Fibroblast of lung (primary cell): ENCODE results near the gene SUGCT. TPM values are rescaled to one million over a fixed set of nuclear protein-coding genes. Genes with fewer than 3 reads are reported as not detected.

ENCODE experiments used
- DNase-seq, 2 donors: peaks; one replicate each; pipeline versions ENCODE4 v3.0.0 to v3.0.0-alpha.2; 2010; ENCODE audit warnings: low read depth in 2 of 2
- H2AFZ ChIP-seq: 2 replicates; pipeline ENCODE4 v1.5.1; 2012; ENCODE audit warnings: low read length, control low read depth, inconsistent platforms
- H3K27ac ChIP-seq: 2 replicates; pipeline ENCODE4 v1.5.1; 2011; ENCODE audit warnings: low read length, control low read depth; ENCODE audit not compliant: insufficient read depth
- H3K27me3 ChIP-seq: 2 replicates; pipeline ENCODE4 v1.5.1; 2011; ENCODE audit warnings: mild to moderate bottlenecking, low read length; ENCODE audit not compliant: control insufficient read depth, insufficient read depth
- H3K36me3 ChIP-seq: 2 replicates; pipeline ENCODE4 v1.5.1; 2011; ENCODE audit warnings: low read length; ENCODE audit not compliant: control insufficient read depth, insufficient read depth
- H3K4me1 ChIP-seq: 2 replicates; pipeline ENCODE4 v1.5.1; 2011; ENCODE audit warnings: low read length; ENCODE audit not compliant: control insufficient read depth, insufficient read depth; ENCODE audit errors: extremely low read depth
- H3K4me2 ChIP-seq: 2 replicates; pipeline ENCODE4 v1.5.1; 2011; ENCODE audit warnings: low read length, control low read depth; ENCODE audit not compliant: insufficient read depth; ENCODE audit errors: extremely low read depth
- H3K4me3 ChIP-seq, 4 experiments: fragments of 200-600 bp in 1 of 4; sonication (generic) in 1 of 4; replicated peaks in 1 of 4; 2 replicates each; pipeline ENCODE4 v1.5.1; 2011 to 2016; ENCODE audit warnings: low read length in 4 of 4, low read depth in 3 of 4, mild to moderate bottlenecking in 3 of 4, control low read depth in 2 of 4, inconsistent platforms in 1 of 4, mixed read lengths in 1 of 4; ENCODE audit not compliant: insufficient read depth in 1 of 4; ENCODE audit errors: control extremely low read depth in 1 of 4
- H3K79me2 ChIP-seq: 2 replicates; pipeline ENCODE4 v1.5.1; 2012; ENCODE audit warnings: mild to moderate bottlenecking, low read length, inconsistent platforms; ENCODE audit not compliant: control insufficient read depth, insufficient read depth
- H3K9ac ChIP-seq: 2 replicates; pipeline ENCODE4 v1.5.1; 2011; ENCODE audit warnings: mild to moderate bottlenecking, low read length, control low read depth; ENCODE audit not compliant: insufficient read depth
- H3K9me3 ChIP-seq: 2 replicates; pipeline ENCODE4 v1.5.1; 2012; ENCODE audit warnings: low read depth, low read length; ENCODE audit not compliant: control insufficient read depth, insufficient read depth
- H4K20me1 ChIP-seq: 2 replicates; pipeline ENCODE4 v1.5.1; 2011; ENCODE audit warnings: low read length; ENCODE audit not compliant: control insufficient read depth, insufficient read depth; ENCODE audit errors: extremely low read depth
- EZH2 ChIP-seq: IDR thresholded peaks from 2 replicates; pipeline ENCODE4 v1.5.1; 2012; ENCODE audit warnings: low read length, control low read depth, mild to moderate bottlenecking; ENCODE audit errors: missing control alignments
- polyA plus RNA-seq, 2 donors: library from polyadenylated mRNA; depleted of rRNA in 1 of 2; stranded (reverse) in 1 of 2; unstranded in 1 of 2; fragments of >200 nt; gene quantifications; 2 replicates each; pipeline ENCODE4 v1.2.1, GENCODE V29; 2011 to 2012; ENCODE audit warnings: missing spikeins in 1 of 2
- total RNA-seq: library from RNA; depleted of rRNA; stranded (reverse); fragments of >200 nt; gene quantifications from 2 replicates; pipeline ENCODE4 v1.2.1, GENCODE V29; 2014
- TF ChIP-seq, protein P1 (sequence below), 2 donors: IDR thresholded peaks in 1 of 2; conservative IDR thresholded peaks in 1 of 2; 1 replicate in 1 of 2; 2 replicates in 1 of 2; pipeline ENCODE4 v1.5.1; 2011 to 2012; ENCODE audit warnings: low read length in 2 of 2, control low read depth in 1 of 2, inconsistent platforms in 1 of 2, low read depth in 1 of 2, mild to moderate bottlenecking in 1 of 2

Gene SUGCT
- total and polyA plus RNA-seq, 2 donors (not counting 1 experiment from before 2014, with no cell fraction given): 8.4 to 16.5 TPM

GRCh38 chr7:40219917-40220316 is 85.1 kb downstream of the SUGCT start:
- no peak overlapping the region for H3K4me3 ChIP-seq
- TF ChIP-seq, protein P1, sequence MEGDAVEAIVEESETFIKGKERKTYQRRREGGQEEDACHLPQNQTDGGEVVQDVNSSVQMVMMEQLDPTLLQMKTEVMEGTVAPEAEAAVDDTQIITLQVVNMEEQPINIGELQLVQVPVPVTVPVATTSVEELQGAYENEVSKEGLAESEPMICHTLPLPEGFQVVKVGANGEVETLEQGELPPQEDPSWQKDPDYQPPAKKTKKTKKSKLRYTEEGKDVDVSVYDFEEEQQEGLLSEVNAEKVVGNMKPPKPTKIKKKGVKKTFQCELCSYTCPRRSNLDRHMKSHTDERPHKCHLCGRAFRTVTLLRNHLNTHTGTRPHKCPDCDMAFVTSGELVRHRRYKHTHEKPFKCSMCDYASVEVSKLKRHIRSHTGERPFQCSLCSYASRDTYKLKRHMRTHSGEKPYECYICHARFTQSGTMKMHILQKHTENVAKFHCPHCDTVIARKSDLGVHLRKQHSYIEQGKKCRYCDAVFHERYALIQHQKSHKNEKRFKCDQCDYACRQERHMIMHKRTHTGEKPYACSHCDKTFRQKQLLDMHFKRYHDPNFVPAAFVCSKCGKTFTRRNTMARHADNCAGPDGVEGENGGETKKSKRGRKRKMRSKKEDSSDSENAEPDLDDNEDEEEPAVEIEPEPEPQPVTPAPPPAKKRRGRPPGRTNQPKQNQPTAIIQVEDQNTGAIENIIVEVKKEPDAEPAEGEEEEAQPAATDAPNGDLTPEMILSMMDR (conservative IDR thresholded peaks at IDR 0.05 in 1 of 2, IDR thresholded peaks at IDR 0.05 in 1 of 2; ENCODE audit: low read depth in 1 of 2, low read length in 2 of 2): no peak
- no peak for TF ChIP-seq EZH2
- no peaks in the 10 kb centered on the region for H3K27me3 ChIP-seq
- H3K36me3 ChIP-seq: no peaks in the 10 kb centered on the region
- no peaks in the 10 kb centered on the region for H3K79me2 ChIP-seq
- no peak overlapping the region for H2AFZ ChIP-seq
- peaks cover 9% of the 10 kb centered on the region for H3K4me1 ChIP-seq
- no peak overlapping the region for H3K27ac ChIP-seq
- H3K4me2 ChIP-seq: no peak overlapping the region
- H3K9me3 ChIP-seq: no peaks in the 10 kb centered on the region
- DNase-seq: peak; percentile 61 to 91
- no peak overlapping the region for H3K9ac ChIP-seq
- no peaks in the 10 kb centered on the region for H4K20me1 ChIP-seq

- Histone ChIP-seq H3K4me2 (peak overlapping the region; percentile 3), H3K9me3 (no peaks in the 10 kb centered on the region), H3K4me3 (no peak overlapping the region), H4K20me1 (no peaks in the 10 kb centered on the region), H3K36me3 (no peaks in the 10 kb centered on the region), H2AFZ (no peak overlapping the region), H3K27me3 (no peaks in the 10 kb centered on the region), H3K27ac (no peak overlapping the region), H3K4me1 (peaks cover 9% of the 10 kb centered on the region), H3K79me2 (no peaks in the 10 kb centered on the region), H3K9ac (no peak overlapping the region)
- TF ChIP-seq, protein P1 (conservative IDR thresholded peaks at IDR 0.05 in 1 of 2, IDR thresholded peaks at IDR 0.05 in 1 of 2; ENCODE audit: low read depth in 1 of 2, low read length in 2 of 2): no peak
- TF ChIP-seq EZH2: no peak
- DNase-seq: peak; percentile 35 to 72
Measured at GRCh38 chr7:40220421-40220911, 85.7 kb downstream of the SUGCT start.

DNA sequence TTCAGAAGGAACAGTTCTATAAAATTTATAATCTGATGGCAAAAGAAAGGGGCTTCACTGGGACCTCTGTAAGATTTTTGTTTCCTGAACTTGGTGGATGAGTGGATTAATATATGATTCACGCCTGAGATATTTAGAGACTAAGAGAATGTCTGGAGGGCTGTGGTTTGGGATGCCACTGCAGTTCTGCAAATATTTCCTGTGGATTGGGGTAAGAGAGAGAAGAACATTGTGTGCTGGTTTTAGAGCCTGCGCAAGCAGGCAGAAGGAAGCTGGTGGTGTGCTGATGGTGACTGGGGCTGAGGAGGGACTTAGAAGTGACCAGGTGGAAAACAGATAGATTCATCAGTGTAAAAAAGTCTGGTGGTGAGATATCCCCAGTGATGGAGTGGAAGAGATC is 87.0 kb downstream of the SUGCT start:
- no peaks in the 10 kb centered on the region for H3K9me3 ChIP-seq
- no peaks in the 10 kb centered on the region for H3K36me3 ChIP-seq
- peak; percentile 89 to 99 for DNase-seq
- no peaks in the 10 kb centered on the region for H4K20me1 ChIP-seq
- H3K4me2 ChIP-seq: no peak overlapping the region
- H3K4me1 ChIP-seq: peaks cover 9% of the 10 kb centered on the region
- no peak overlapping the region for H3K9ac ChIP-seq
- no peak for TF ChIP-seq EZH2
- TF ChIP-seq, protein P1 (conservative IDR thresholded peaks at IDR 0.05 in 1 of 2, IDR thresholded peaks at IDR 0.05 in 1 of 2; ENCODE audit: low read depth in 1 of 2, low read length in 2 of 2): no peak
- H3K27ac ChIP-seq: no peak overlapping the region
- no peaks in the 10 kb centered on the region for H3K79me2 ChIP-seq
- H2AFZ ChIP-seq: no peak overlapping the region
- H3K27me3 ChIP-seq: no peaks in the 10 kb centered on the region
- no peak overlapping the region for H3K4me3 ChIP-seq
